Activated naive CD4-positive, alpha-beta T cell treated with anti-CD3 and anti-CD28 coated beads for 36 hours (primary cell): ENCODE results near the gene MUC5B. TPM values are rescaled to one million over a fixed set of nuclear protein-coding genes. Genes with fewer than 3 reads are reported as not detected.

ENCODE experiments used
- CTCF ChIA-PET: fragments of 350-600 bp; sonication (Branson Sonifier 250); formaldehyde crosslinking; loops from one replicate; lab custom pipeline; 2021; ENCODE audit warnings: antibody characterized with exemption; lab: Charles Lee
- DNase-seq: peaks from one replicate; pipeline ENCODE4 v3.0.0-alpha.2; 2020
- H3K27ac Mint-ChIP-seq: one replicate; pipeline ENCODE4 v1.8.0; 2021; ENCODE audit warnings: mild to moderate bottlenecking, mixed read lengths
- H3K27me3 Mint-ChIP-seq: one replicate; pipeline ENCODE4 v1.8.0; 2021; ENCODE audit warnings: low read depth, mixed read lengths
- H3K36me3 Mint-ChIP-seq: one replicate; pipeline ENCODE4 v1.8.0; 2021; ENCODE audit warnings: low read depth, mixed read lengths
- H3K4me1 Mint-ChIP-seq: one replicate; pipeline ENCODE4 v1.8.0; 2021; ENCODE audit warnings: low read depth, mixed read lengths
- H3K4me3 Mint-ChIP-seq: one replicate; pipeline ENCODE4 v1.8.0; 2021; ENCODE audit warnings: mild to moderate bottlenecking, moderate library complexity, mixed read lengths
- H3K9me3 Mint-ChIP-seq: one replicate; pipeline ENCODE4 v1.8.0; 2021; ENCODE audit warnings: mixed read lengths
- intact Hi-C: fragments of 100-400 bp; cut with micrococcal nuclease; formaldehyde crosslinking; loops from one replicate; pipeline ENCODE4 v1.15.1; 2023
- total RNA-seq, 2 experiments: library from RNA; stranded (reverse); gene quantifications; one replicate each; pipeline ENCODE4 v1.2.3, GENCODE V29; 2021

Gene MUC5B
- total RNA-seq, 2 experiments from 2014 or later = not detected

DNA sequence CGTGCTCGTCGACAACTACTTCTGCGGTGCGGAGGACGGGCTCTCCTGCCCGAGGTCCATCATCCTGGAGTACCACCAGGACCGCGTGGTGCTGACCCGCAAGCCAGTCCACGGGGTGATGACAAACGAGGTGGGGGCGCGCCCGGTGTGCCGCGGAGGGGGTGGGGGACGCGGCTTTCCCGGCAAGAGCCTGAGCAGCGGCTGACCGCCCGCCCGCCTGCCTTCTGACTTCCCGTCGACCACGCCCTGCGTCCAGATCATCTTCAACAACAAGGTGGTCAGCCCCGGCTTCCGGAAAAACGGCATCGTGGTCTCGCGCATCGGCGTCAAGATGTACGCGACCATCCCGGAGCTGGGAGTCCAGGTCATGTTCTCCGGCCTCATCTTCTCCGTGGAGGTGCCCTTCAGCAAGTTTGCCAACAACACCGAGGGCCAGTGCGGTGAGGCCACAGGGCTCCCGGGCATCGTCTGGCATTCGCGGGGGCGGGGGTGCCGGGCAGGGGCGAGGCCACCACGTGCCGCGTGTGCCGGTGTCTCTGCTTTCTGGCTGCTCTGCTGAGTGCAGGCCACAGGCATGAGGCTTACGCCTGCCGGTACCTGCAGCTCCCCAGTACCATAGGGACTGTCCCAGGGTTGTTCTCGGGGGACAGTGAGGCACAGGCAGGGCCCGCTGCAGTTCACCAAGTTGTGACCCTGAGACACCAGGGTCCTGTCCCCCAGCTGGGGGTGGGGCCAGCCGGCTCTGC, 28.5 kb upstream of the MUC5B start:
- Mint-ChIP-seq H3K27ac (no peak overlapping the region), H3K36me3 (no peaks in the 10 kb centered on the region), H3K9me3 (no peaks in the 10 kb centered on the region), H3K4me1 (no peaks in the 10 kb centered on the region), H3K4me3 (no peak overlapping the region), H3K27me3 (no peaks in the 10 kb centered on the region)
- intact Hi-C loops = no loop called here
- CTCF ChIA-PET = no interaction called here
- peak; percentile 3 for DNase-seq

- Mint-ChIP-seq H3K27me3 (no peaks in the 10 kb centered on the region), H3K27ac (no peak overlapping the region), H3K36me3 (no peaks in the 10 kb centered on the region), H3K4me1 (no peaks in the 10 kb centered on the region), H3K9me3 (no peaks in the 10 kb centered on the region), H3K4me3 (no peak overlapping the region)
- peak; percentile 3 for DNase-seq
- CTCF ChIA-PET = no interaction called here
- intact Hi-C loops = no loop called here
These were observed 27.7 kb upstream of the MUC5B start for GRCh38 chr11:1194977-1195681.

- H3K9me3 Mint-ChIP-seq = no peaks in the 10 kb centered on the region
- H3K27me3 Mint-ChIP-seq = no peaks in the 10 kb centered on the region
- intact Hi-C loops = no loop called here
- no peak overlapping the region for H3K27ac Mint-ChIP-seq
- no peaks in the 10 kb centered on the region for H3K36me3 Mint-ChIP-seq
- peak; percentile 3 for DNase-seq
- no peak overlapping the region for H3K4me3 Mint-ChIP-seq
- no peaks in the 10 kb centered on the region for H3K4me1 Mint-ChIP-seq
- CTCF ChIA-PET = no interaction called here
These were observed 27.0 kb upstream of the MUC5B start for GRCh38 chr11:1195682-1196515.

- H3K27me3 Mint-ChIP-seq = no peaks in the 10 kb centered on the region
These were observed 26.1 kb upstream of the MUC5B start for GRCh38 chr11:1196516-1197391.

DNA sequence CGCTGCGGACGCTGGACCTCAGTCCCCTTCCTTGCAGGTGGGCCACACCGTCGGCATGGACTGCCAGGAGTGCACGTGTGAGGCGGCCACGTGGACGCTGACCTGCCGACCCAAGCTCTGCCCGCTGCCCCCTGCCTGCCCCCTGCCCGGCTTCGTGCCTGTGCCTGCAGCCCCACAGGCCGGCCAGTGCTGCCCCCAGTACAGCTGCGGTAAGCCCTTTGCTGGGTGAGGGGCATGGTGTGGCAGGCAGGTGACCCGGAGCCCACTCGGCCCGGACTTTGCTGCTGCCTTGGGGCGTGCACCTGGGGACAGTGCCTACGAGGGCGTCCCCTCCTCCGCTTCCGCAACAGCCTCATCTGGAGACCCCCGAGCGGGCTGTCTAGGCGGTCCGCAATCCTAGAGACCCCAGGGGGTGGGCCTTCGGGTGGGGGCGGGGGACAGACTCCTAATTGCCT, 25.4 kb upstream of the MUC5B start:
- intact Hi-C loops = no loop called here
- no peaks in the 10 kb centered on the region for H3K4me1 Mint-ChIP-seq
- no peaks in the 10 kb centered on the region for H3K36me3 Mint-ChIP-seq
- no peak overlapping the region for H3K27ac Mint-ChIP-seq
- H3K27me3 Mint-ChIP-seq = no peaks in the 10 kb centered on the region
- no peaks in the 10 kb centered on the region for H3K9me3 Mint-ChIP-seq
- peak; percentile 2 for DNase-seq
- CTCF ChIA-PET = interaction anchor here (1.1 kb wide), 1 partner anchor 318 kb away, joined by 5 read pairs; no protein-coding TSS in a partner anchor
- H3K4me3 Mint-ChIP-seq = no peak overlapping the region

More at GRCh38 chr11:1196516-1197391, 26.1 kb upstream of the MUC5B start:
- peak; percentile 2 for DNase-seq
- Mint-ChIP-seq H3K9me3 (no peaks in the 10 kb centered on the region), H3K4me1 (no peaks in the 10 kb centered on the region), H3K4me3 (no peak overlapping the region), H3K36me3 (no peaks in the 10 kb centered on the region), H3K27ac (no peak overlapping the region)
- intact Hi-C loops = no loop called here
- CTCF ChIA-PET = no interaction called here

DNA sequence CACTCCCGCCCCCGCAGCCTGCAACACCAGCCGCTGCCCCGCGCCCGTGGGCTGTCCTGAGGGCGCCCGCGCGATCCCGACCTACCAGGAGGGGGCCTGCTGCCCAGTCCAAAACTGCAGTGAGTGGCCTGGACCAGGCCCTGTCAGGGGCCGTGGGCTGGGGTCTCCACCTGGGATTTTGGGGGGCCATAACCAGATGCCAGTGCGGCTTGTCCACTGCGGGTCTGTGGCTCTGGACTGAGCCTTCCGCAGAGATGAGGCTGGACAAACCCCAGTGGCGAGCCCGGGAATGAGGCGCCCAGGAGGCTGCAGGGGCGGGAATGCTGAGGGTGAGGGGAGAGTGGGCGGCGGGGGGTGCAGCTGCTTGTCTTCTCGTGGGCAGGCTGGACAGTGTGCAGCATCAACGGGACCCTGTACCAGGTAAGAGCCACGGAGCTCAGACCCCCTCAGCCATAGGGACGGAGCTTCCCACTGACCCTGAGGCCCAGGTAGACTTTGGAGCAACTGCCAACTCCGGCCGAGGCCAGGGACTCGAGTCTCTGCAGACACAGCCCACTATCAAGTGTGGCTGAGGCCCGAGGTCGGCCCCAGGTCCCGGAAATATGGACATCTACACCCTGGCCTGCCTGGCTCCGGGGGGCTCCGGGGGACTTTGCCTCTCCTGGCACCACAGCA, 24.8 kb upstream of the MUC5B start:
- H3K9me3 Mint-ChIP-seq = no peaks in the 10 kb centered on the region
- H3K36me3 Mint-ChIP-seq = no peaks in the 10 kb centered on the region
- peak; percentile 4 for DNase-seq
- no peak overlapping the region for H3K4me3 Mint-ChIP-seq
- no peaks in the 10 kb centered on the region for H3K4me1 Mint-ChIP-seq
- H3K27ac Mint-ChIP-seq = no peak overlapping the region
- intact Hi-C loops = no loop called here
- CTCF ChIA-PET = interaction anchor here (1.1 kb wide), 1 partner anchor 317 kb away, joined by 5 read pairs; no protein-coding TSS in a partner anchor
- no peaks in the 10 kb centered on the region for H3K27me3 Mint-ChIP-seq

DNA sequence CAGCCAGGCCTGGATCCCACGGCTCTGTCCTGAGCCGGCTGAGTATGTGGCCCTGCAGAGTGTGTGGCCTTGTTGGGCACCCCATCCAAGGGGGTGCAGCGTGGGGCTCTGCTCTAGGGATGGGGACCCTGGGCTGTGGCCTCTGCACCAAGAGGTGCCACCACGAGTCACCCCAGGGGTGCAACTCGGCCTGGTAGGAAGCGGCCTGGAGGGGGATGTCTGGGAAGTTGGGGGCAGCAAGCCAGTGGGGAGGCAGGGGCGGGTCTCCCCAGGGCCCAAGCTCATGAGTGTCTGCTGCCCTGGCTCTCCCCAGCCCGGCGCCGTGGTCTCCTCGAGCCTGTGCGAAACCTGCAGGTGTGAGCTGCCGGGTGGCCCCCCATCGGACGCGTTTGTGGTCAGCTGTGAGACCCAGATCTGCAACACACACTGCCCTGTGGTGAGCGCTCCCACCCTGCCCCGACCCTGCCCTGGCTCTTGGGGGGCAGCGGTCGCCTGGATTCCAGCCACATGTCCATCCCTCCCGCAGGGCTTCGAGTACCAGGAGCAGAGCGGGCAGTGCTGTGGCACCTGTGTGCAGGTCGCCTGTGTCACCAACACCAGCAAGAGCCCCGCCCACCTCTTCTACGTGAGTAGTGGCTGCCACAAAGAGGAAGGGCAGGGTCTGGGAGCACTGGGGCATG, 24.2 kb upstream of the MUC5B start:
- H3K4me1 Mint-ChIP-seq = no peaks in the 10 kb centered on the region
- no peaks in the 10 kb centered on the region for H3K9me3 Mint-ChIP-seq
- intact Hi-C loops = no loop called here
- peak; percentile 4 for DNase-seq
- H3K36me3 Mint-ChIP-seq = no peaks in the 10 kb centered on the region
- CTCF ChIA-PET = interaction anchor here (1.1 kb wide), 1 partner anchor 316 kb away, joined by 5 read pairs; no protein-coding TSS in a partner anchor
- H3K27ac Mint-ChIP-seq = no peak overlapping the region
- H3K27me3 Mint-ChIP-seq = no peaks in the 10 kb centered on the region
- H3K4me3 Mint-ChIP-seq = no peak overlapping the region

DNA sequence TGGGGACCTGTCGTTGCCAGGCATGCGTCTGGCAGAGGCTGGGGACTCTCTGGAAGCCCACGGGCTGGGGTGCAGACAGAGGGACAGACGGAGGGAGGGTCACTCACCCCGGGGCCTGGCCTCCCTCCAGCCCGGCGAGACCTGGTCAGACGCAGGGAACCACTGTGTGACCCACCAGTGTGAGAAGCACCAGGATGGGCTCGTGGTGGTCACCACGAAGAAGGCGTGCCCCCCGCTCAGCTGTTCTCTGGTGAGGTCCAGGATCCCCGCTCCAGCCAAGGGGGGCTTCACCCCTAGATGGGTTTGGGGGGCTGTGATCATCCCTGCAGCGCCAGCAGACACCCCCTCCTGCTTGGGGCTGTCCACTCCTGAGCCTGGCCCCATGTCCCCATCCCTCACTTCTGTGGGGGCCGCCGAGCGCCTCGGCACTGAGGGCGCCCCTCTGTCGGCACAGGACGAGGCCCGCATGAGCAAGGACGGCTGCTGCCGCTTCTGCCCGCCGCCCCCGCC, 23.6 kb upstream of the MUC5B start:
- Mint-ChIP-seq H3K9me3 (no peaks in the 10 kb centered on the region), H3K4me3 (no peak overlapping the region), H3K27ac (no peak overlapping the region), H3K4me1 (no peaks in the 10 kb centered on the region), H3K36me3 (no peaks in the 10 kb centered on the region), H3K27me3 (no peaks in the 10 kb centered on the region)
- intact Hi-C loops = no loop called here
- peak; percentile 3 for DNase-seq
- CTCF ChIA-PET = no interaction called here

- Mint-ChIP-seq H3K4me1 (no peaks in the 10 kb centered on the region), H3K27ac (no peak overlapping the region), H3K36me3 (no peaks in the 10 kb centered on the region), H3K9me3 (no peaks in the 10 kb centered on the region), H3K27me3 (no peaks in the 10 kb centered on the region), H3K4me3 (no peak overlapping the region)
- peak; percentile 3 for DNase-seq
- intact Hi-C loops = loop anchor here (5.0 kb wide), 1 partner anchor 88 kb away; no protein-coding TSS in a partner anchor
- CTCF ChIA-PET = no interaction called here
These were observed 22.9 kb upstream of the MUC5B start for GRCh38 chr11:1199751-1200610.

- CTCF ChIA-PET = no interaction called here
These were observed 22.2 kb upstream of the MUC5B start for GRCh38 chr11:1200611-1201191.

More at GRCh38 chr11:1200611-1201191, 22.2 kb upstream of the MUC5B start:
- no peaks in the 10 kb centered on the region for H3K36me3 Mint-ChIP-seq
- H3K4me3 Mint-ChIP-seq = no peak overlapping the region
- DNase-seq = peak; percentile 2
- no peaks in the 10 kb centered on the region for H3K4me1 Mint-ChIP-seq
- intact Hi-C loops = loop anchor here (5.0 kb wide), 1 partner anchor 88 kb away; no protein-coding TSS in a partner anchor
- H3K27me3 Mint-ChIP-seq = no peaks in the 10 kb centered on the region
- no peaks in the 10 kb centered on the region for H3K9me3 Mint-ChIP-seq
- no peak overlapping the region for H3K27ac Mint-ChIP-seq
